KMS-11 (cell line): ENCODE results near the gene RUBCNL.

ENCODE experiments used
- H2AFZ ChIP-seq: fragments of 200-600 bp; sonication (generic); 2 replicates; pipeline ENCODE4 v1.6.1; 2016; ENCODE audit warnings: antibody characterized with exemption, mixed run types, low read depth
- H3K27ac ChIP-seq: fragments of 200-600 bp; sonication (generic); 2 replicates; pipeline ENCODE4 v1.6.1; 2016; ENCODE audit warnings: mild to moderate bottlenecking, mixed run types
- H3K27me3 ChIP-seq: fragments of 200-600 bp; sonication (generic); 2 replicates; pipeline ENCODE4 v1.6.1; 2017; ENCODE audit warnings: mild to moderate bottlenecking, low read depth, mixed run types, moderate library complexity; ENCODE audit not compliant: insufficient read depth
- H3K36me3 ChIP-seq: fragments of 200-600 bp; sonication (generic); 2 replicates; pipeline ENCODE4 v1.6.1; 2017; ENCODE audit warnings: mild to moderate bottlenecking, mixed run types; ENCODE audit not compliant: insufficient read depth
- H3K4me1 ChIP-seq: fragments of 200-600 bp; sonication (generic); 2 replicates; pipeline ENCODE4 v1.6.1; 2016; ENCODE audit warnings: mild to moderate bottlenecking, low read depth, mixed run types; ENCODE audit not compliant: poor library complexity, severe bottlenecking
- H3K4me2 ChIP-seq: fragments of 200-600 bp; sonication (generic); 2 replicates; pipeline ENCODE4 v1.7.0; 2016; ENCODE audit warnings: mild to moderate bottlenecking, mixed run types
- H3K4me3 ChIP-seq: fragments of 200-600 bp; sonication (generic); IDR thresholded peaks from 2 replicates; pipeline ENCODE4 v1.6.1; 2017; ENCODE audit warnings: low read depth, low read length, mixed read lengths; ENCODE audit not compliant: insufficient read depth
- H3K79me2 ChIP-seq: fragments of 200-600 bp; sonication (generic); 2 replicates; pipeline ENCODE4 v1.6.1; 2016; ENCODE audit warnings: low read depth, mixed run types; ENCODE audit not compliant: insufficient read depth
- H3K9ac ChIP-seq: fragments of 200-600 bp; sonication (generic); 2 replicates; pipeline ENCODE4 v1.6.1; 2016; ENCODE audit warnings: mild to moderate bottlenecking, mixed run types
- H4K20me1 ChIP-seq: fragments of 200-600 bp; sonication (generic); 2 replicates; pipeline ENCODE4 v1.6.1; 2016; ENCODE audit warnings: mild to moderate bottlenecking, mixed run types; ENCODE audit not compliant: insufficient read depth
- CTCF ChIP-seq: fragments of 200-600 bp; sonication (generic); conservative IDR thresholded peaks from 2 replicates; pipeline ENCODE4 v1.6.1; 2017; ENCODE audit warnings: low read depth, mild to moderate bottlenecking, antibody characterized with exemption, low read length, moderate library complexity, mixed read lengths

The RUBCNL gene

GRCh38 chr13:46403851-46404732, 17.0 kb upstream of the RUBCNL start:
- H3K4me1 ChIP-seq: peaks cover 13% of the 10 kb centered on the region
- TF ChIP-seq CTCF: no peak
- no peak overlapping the region for H3K27ac ChIP-seq
- H3K4me3 ChIP-seq: no peak overlapping the region
- no peaks in the 10 kb centered on the region for H3K36me3 ChIP-seq
- no peaks in the 10 kb centered on the region for H3K27me3 ChIP-seq
- no peak overlapping the region for H3K9ac ChIP-seq
- no peaks in the 10 kb centered on the region for H4K20me1 ChIP-seq
- no peaks in the 10 kb centered on the region for H3K79me2 ChIP-seq
- no peak overlapping the region for H3K4me2 ChIP-seq
- H2AFZ ChIP-seq: no peak overlapping the region

GRCh38 chr13:46402178-46402577, 15.1 kb upstream of the RUBCNL start:
- Histone ChIP-seq H3K27me3 (no peaks in the 10 kb centered on the region), H3K9ac (no peak overlapping the region), H3K36me3 (no peaks in the 10 kb centered on the region), H3K4me1 (peaks cover 13% of the 10 kb centered on the region), H3K4me2 (no peak overlapping the region), H4K20me1 (no peaks in the 10 kb centered on the region), H3K27ac (no peak overlapping the region), H3K4me3 (no peak overlapping the region), H2AFZ (no peak overlapping the region), H3K79me2 (no peaks in the 10 kb centered on the region)
- no peak for TF ChIP-seq CTCF

GRCh38 chr13:46401432-46401831, 14.4 kb upstream of the RUBCNL start:
- H2AFZ ChIP-seq: no peak overlapping the region
- no peak overlapping the region for H3K9ac ChIP-seq
- H3K4me2 ChIP-seq: no peak overlapping the region
- H3K27me3 ChIP-seq: no peaks in the 10 kb centered on the region
- H3K4me3 ChIP-seq: no peak overlapping the region
- H3K27ac ChIP-seq: no peak overlapping the region
- TF ChIP-seq CTCF: no peak
- H3K4me1 ChIP-seq: peaks cover 13% of the 10 kb centered on the region
- H4K20me1 ChIP-seq: no peaks in the 10 kb centered on the region
- no peaks in the 10 kb centered on the region for H3K79me2 ChIP-seq
- H3K36me3 ChIP-seq: no peaks in the 10 kb centered on the region

GRCh38 chr13:46396341-46396740, 9.3 kb upstream of the RUBCNL start:
- Histone ChIP-seq H3K36me3 (no peaks in the 10 kb centered on the region), H3K4me3 (no peak overlapping the region), H2AFZ (no peak overlapping the region), H3K4me1 (peaks cover 11% of the 10 kb centered on the region), H3K9ac (no peak overlapping the region), H3K4me2 (no peak overlapping the region), H3K27ac (no peak overlapping the region), H3K27me3 (no peaks in the 10 kb centered on the region), H4K20me1 (no peaks in the 10 kb centered on the region), H3K79me2 (no peaks in the 10 kb centered on the region)
- no peak for TF ChIP-seq CTCF
